HEK293 (cell line): ENCODE data around the gene R3HDM2.

Experiments
- CTCF ChIA-PET: fragments of 350-600 bp; formaldehyde crosslinking; extraction: SDS; loops from one replicate; lab custom pipeline; 2021; ENCODE audit warnings: antibody characterized with exemption; lab: Yijun Ruan, JAX
- POLR2A ChIA-PET: fragments of 300-600 bp; formaldehyde crosslinking; extraction: SDS; loops from one replicate; lab custom pipeline; 2020; ENCODE audit warnings: antibody characterized with exemption, inconsistent platforms; lab: Yijun Ruan, JAX
- H3K27ac ChIP-seq: fragments of 200-500 bp; sonication (Bioruptor generic); 2 replicates; pipeline ENCODE4 v1.5.1; 2014; ENCODE audit warnings: low read depth, low read length, control low read depth, inconsistent platforms; ENCODE audit errors: extremely low read depth
- H3K36me3 ChIP-seq, 2 experiments: fragments of 200-500 bp in 1 of 2; sonication (Bioruptor generic) in 1 of 2; 1 replicate in 1 of 2; 2 replicates in 1 of 2; pipeline ENCODE4 v1.5.1; 2014 to 2017; ENCODE audit warnings: inconsistent platforms in 2 of 2, low read length in 2 of 2; ENCODE audit not compliant: control insufficient read depth in 2 of 2, insufficient read depth in 1 of 2
- H3K4me1 ChIP-seq: fragments of 200-500 bp; sonication (Bioruptor generic); 2 replicates; pipeline ENCODE4 v1.5.1; 2014; ENCODE audit warnings: mild to moderate bottlenecking, low read length, inconsistent platforms; ENCODE audit not compliant: control insufficient read depth, insufficient read depth
- H3K4me3 ChIP-seq: 2 replicates; pipeline ENCODE4 v1.5.1; 2011; ENCODE audit warnings: low read depth, mild to moderate bottlenecking, control low read depth, low read length, moderate library complexity
- H3K9me3 ChIP-seq: fragments of 200-500 bp; sonication (Bioruptor generic); 2 replicates; pipeline ENCODE4 v1.5.1; 2014; ENCODE audit warnings: low read depth, low read length, inconsistent platforms; ENCODE audit not compliant: control insufficient read depth, insufficient read depth
- BCL11A ChIP-seq: fragments of 450-650 bp; formaldehyde crosslinking; IDR thresholded peaks from 2 replicates; pipeline ENCODE4 v1.5.1; 2016; ENCODE audit warnings: low read depth, missing biosample characterization, missing genetic modification characterization
- GLIS2 ChIP-seq: fragments of 450-650 bp; formaldehyde crosslinking; IDR thresholded peaks from 2 replicates; pipeline ENCODE4 v1.5.1; 2016; ENCODE audit warnings: missing biosample characterization, missing genetic modification characterization
- IKZF3 ChIP-seq: fragments of 450-650 bp; IDR thresholded peaks from 2 replicates; pipeline ENCODE4 v1.5.0; 2018; ENCODE audit warnings: missing biosample characterization, mild to moderate bottlenecking, missing genetic modification characterization, moderate library complexity
- ZBTB8A ChIP-seq: fragments of 450-650 bp; formaldehyde crosslinking; IDR thresholded peaks from 2 replicates; pipeline ENCODE4 v1.5.1; 2016; ENCODE audit warnings: missing biosample characterization, missing genetic modification characterization
- ZNF112 ChIP-seq: fragments of 450-650 bp; formaldehyde crosslinking; IDR thresholded peaks from 2 replicates; pipeline ENCODE4 v1.5.0; 2017; ENCODE audit warnings: missing biosample characterization, missing genetic modification characterization
- ZNF19 ChIP-seq: fragments of 450-650 bp; formaldehyde crosslinking; IDR thresholded peaks from 2 replicates; pipeline ENCODE4; 2016; ENCODE audit warnings: missing biosample characterization, missing genetic modification characterization, low read depth
- ZNF274 ChIP-seq, 2 experiments: fragments of 200-500 bp in 1 of 2; fragments of 450-650 bp in 1 of 2; sonication (Bioruptor generic) in 1 of 2; formaldehyde crosslinking in 1 of 2; IDR thresholded peaks; 2 replicates each; pipeline versions ENCODE4 v1.5.1 to v1.6.1; 2014 to 2016; ENCODE audit warnings: borderline replicate concordance in 1 of 2, inconsistent platforms in 1 of 2, low read length in 1 of 2, missing biosample characterization in 1 of 2, missing genetic modification characterization in 1 of 2
- ZNF335 ChIP-seq: fragments of 450-650 bp; formaldehyde crosslinking; conservative IDR thresholded peaks from 2 replicates; pipeline ENCODE4 v1.5.1; 2016; ENCODE audit warnings: missing biosample characterization, missing genetic modification characterization
- ZNF404 ChIP-seq: fragments of 450-650 bp; formaldehyde crosslinking; IDR thresholded peaks from 2 replicates; pipeline ENCODE4 v1.5.1; 2017; ENCODE audit warnings: missing biosample characterization, missing genetic modification characterization
- ZNF747 ChIP-seq: fragments of 450-650 bp; formaldehyde crosslinking; IDR thresholded peaks from 2 replicates; pipeline ENCODE4 v1.5.1; 2016; ENCODE audit warnings: missing biosample characterization, missing genetic modification characterization
- ZNF768 ChIP-seq: fragments of 450-650 bp; formaldehyde crosslinking; IDR thresholded peaks from 2 replicates; pipeline ENCODE4 v1.5.1; 2018; ENCODE audit warnings: missing biosample characterization, mild to moderate bottlenecking, missing genetic modification characterization
- ZSCAN16 ChIP-seq: fragments of 450-650 bp; formaldehyde crosslinking; IDR thresholded peaks from 2 replicates; pipeline ENCODE4 v1.5.1; 2016; ENCODE audit warnings: missing biosample characterization, missing genetic modification characterization
- TF ChIP-seq, protein P1 (sequence below): fragments of 450-650 bp; formaldehyde crosslinking; IDR thresholded peaks from 2 replicates; pipeline ENCODE4 v1.5.1; 2016; ENCODE audit warnings: missing biosample characterization, missing genetic modification characterization
- TF ChIP-seq, protein P2 (sequence below): IDR thresholded peaks from 2 replicates; pipeline ENCODE4 v1.6.1; 2011; ENCODE audit warnings: mild to moderate bottlenecking, low read depth, low read length, borderline replicate concordance
- TF ChIP-seq, protein P3 (sequence below): fragments of 450-650 bp; formaldehyde crosslinking; IDR thresholded peaks from 2 replicates; pipeline ENCODE4 v1.5.0; 2017; ENCODE audit warnings: missing biosample characterization, missing genetic modification characterization, borderline replicate concordance
- TF ChIP-seq, protein P4 (sequence below): fragments of 450-650 bp; formaldehyde crosslinking; IDR thresholded peaks from 2 replicates; pipeline ENCODE4 v1.5.1; 2016; ENCODE audit warnings: missing biosample characterization, missing genetic modification characterization, borderline replicate concordance

The R3HDM2 gene

DNA sequence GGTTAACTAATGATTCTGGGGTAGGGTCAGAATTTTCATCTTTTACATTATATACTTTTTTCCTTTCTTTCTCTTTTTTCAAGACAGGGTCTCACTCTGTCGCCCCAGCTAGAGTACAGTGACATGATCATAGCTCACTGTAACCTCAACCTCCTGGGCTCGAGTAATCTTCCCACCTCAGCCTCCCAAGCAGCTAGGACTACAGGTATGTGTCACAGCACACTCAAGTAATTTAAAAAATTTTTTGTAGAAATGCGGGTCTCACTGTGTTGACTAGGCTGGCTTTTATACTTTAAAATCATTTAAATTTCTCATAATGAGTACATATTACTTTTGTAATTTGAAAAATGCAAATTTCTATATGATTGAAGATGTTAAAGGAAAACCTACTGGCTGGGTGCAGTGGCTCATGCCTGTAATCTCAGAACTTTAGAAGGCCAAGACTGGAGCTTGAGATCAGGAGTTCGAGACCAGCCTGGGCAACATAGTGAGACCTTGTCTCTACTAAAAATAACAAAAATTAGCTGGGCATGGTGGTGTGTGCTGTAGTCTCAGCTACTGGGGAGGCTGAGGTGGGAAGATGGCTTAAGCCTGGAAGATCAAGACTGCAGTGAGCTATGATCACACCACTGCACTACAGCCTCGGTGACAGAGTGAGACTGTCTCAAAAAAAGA is 25.7 kb downstream of the R3HDM2 start:
- ChIA-PET POLR2A (no interaction called here), CTCF (interaction anchor here (0.7 kb wide), 1 partner anchor 52 kb away, joined by 4 read pairs; no protein-coding TSS in a partner anchor)
- no peaks in the 10 kb centered on the region; a peak in 1 of 3 replicates for H3K36me3 ChIP-seq
- TF ChIP-seq, protein P1, sequence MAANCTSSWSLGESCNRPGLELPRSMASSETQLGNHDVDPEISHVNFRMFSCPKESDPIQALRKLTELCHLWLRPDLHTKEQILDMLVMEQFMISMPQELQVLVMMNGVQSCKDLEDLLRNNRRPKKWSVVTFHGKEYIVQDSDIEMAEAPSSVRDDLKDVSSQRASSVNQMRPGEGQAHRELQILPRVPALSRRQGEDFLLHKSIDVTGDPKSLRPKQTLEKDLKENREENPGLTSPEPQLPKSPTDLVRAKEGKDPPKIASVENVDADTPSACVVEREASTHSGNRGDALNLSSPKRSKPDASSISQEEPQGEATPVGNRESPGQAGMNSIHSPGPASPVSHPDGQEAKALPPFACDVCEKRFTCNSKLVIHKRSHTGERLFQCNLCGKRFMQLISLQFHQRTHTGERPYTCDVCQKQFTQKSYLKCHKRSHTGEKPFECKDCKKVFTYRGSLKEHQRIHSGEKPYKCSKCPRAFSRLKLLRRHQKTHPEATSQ (tag by site-specific recombination), result no peak
- TF ChIP-seq ZNF404 (tag by site-specific recombination) (no peak), ZNF112 (tag by site-specific recombination) (no peak), BCL11A (tag by site-specific recombination) (no peak), ZNF335 (tag by site-specific recombination) (no peak), ZBTB8A (no peak), ZNF274 (IDR thresholded peaks at IDR 0.05; ENCODE audit: low read length) (no peak), ZNF274 (tag by site-specific recombination; IDR thresholded peaks at IDR 0.05; ENCODE audit: borderline replicate concordance) (no peak), GLIS2 (tag by site-specific recombination) (no peak), IKZF3 (tag by site-specific recombination) (no peak), ZNF747 (tag by site-specific recombination) (no peak), ZNF768 (tag by site-specific recombination) (no peak), ZSCAN16 (tag by site-specific recombination) (no peak), ZNF19 (no peak)
- TF ChIP-seq, protein P2, sequence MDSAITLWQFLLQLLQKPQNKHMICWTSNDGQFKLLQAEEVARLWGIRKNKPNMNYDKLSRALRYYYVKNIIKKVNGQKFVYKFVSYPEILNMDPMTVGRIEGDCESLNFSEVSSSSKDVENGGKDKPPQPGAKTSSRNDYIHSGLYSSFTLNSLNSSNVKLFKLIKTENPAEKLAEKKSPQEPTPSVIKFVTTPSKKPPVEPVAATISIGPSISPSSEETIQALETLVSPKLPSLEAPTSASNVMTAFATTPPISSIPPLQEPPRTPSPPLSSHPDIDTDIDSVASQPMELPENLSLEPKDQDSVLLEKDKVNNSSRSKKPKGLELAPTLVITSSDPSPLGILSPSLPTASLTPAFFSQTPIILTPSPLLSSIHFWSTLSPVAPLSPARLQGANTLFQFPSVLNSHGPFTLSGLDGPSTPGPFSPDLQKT, result no peak
- TF ChIP-seq, protein P3, sequence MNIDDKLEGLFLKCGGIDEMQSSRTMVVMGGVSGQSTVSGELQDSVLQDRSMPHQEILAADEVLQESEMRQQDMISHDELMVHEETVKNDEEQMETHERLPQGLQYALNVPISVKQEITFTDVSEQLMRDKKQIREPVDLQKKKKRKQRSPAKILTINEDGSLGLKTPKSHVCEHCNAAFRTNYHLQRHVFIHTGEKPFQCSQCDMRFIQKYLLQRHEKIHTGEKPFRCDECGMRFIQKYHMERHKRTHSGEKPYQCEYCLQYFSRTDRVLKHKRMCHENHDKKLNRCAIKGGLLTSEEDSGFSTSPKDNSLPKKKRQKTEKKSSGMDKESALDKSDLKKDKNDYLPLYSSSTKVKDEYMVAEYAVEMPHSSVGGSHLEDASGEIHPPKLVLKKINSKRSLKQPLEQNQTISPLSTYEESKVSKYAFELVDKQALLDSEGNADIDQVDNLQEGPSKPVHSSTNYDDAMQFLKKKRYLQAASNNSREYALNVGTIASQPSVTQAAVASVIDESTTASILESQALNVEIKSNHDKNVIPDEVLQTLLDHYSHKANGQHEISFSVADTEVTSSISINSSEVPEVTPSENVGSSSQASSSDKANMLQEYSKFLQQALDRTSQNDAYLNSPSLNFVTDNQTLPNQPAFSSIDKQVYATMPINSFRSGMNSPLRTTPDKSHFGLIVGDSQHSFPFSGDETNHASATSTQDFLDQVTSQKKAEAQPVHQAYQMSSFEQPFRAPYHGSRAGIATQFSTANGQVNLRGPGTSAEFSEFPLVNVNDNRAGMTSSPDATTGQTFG (tag by site-specific recombination), result no peak
- TF ChIP-seq, protein P4, sequence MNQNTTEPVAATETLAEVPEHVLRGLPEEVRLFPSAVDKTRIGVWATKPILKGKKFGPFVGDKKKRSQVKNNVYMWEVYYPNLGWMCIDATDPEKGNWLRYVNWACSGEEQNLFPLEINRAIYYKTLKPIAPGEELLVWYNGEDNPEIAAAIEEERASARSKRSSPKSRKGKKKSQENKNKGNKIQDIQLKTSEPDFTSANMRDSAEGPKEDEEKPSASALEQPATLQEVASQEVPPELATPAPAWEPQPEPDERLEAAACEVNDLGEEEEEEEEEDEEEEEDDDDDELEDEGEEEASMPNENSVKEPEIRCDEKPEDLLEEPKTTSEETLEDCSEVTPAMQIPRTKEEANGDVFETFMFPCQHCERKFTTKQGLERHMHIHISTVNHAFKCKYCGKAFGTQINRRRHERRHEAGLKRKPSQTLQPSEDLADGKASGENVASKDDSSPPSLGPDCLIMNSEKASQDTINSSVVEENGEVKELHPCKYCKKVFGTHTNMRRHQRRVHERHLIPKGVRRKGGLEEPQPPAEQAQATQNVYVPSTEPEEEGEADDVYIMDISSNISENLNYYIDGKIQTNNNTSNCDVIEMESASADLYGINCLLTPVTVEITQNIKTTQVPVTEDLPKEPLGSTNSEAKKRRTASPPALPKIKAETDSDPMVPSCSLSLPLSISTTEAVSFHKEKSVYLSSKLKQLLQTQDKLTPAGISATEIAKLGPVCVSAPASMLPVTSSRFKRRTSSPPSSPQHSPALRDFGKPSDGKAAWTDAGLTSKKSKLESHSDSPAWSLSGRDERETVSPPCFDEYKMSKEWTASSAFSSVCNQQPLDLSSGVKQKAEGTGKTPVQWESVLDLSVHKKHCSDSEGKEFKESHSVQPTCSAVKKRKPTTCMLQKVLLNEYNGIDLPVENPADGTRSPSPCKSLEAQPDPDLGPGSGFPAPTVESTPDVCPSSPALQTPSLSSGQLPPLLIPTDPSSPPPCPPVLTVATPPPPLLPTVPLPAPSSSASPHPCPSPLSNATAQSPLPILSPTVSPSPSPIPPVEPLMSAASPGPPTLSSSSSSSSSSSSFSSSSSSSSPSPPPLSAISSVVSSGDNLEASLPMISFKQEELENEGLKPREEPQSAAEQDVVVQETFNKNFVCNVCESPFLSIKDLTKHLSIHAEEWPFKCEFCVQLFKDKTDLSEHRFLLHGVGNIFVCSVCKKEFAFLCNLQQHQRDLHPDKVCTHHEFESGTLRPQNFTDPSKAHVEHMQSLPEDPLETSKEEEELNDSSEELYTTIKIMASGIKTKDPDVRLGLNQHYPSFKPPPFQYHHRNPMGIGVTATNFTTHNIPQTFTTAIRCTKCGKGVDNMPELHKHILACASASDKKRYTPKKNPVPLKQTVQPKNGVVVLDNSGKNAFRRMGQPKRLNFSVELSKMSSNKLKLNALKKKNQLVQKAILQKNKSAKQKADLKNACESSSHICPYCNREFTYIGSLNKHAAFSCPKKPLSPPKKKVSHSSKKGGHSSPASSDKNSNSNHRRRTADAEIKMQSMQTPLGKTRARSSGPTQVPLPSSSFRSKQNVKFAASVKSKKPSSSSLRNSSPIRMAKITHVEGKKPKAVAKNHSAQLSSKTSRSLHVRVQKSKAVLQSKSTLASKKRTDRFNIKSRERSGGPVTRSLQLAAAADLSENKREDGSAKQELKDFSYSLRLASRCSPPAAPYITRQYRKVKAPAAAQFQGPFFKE, result no peak
- H3K9me3 ChIP-seq, result no peaks in the 10 kb centered on the region
- no peaks in the 10 kb centered on the region for H3K4me1 ChIP-seq
- no peak overlapping the region for H3K27ac ChIP-seq
- H3K4me3 ChIP-seq, result no peak overlapping the region
